GM12891 (cell line): ENCODE results near the gene ANO10.
"Not testable (repeated sequence)": the region's sequence is repeated elsewhere in the genome, so short reads cannot be mapped to it uniquely, and the experiment has no call there.

ENCODE experiments used
- DNase-seq: peaks from one replicate; pipeline ENCODE4 v3.0.0; 2011; ENCODE audit warnings: low spot score; ENCODE audit not compliant: insufficient read length
- FAIRE-seq: peaks from 2 replicates; lab custom pipeline; 2011; peaks lifted over from hg19 to GRCh38; lab: Jason Lieb, UNC
- PAX5 ChIP-seq: IDR thresholded peaks from 2 replicates; pipeline ENCODE4 v1.6.1; 2011; ENCODE audit warnings: low read length, moderate library complexity, mild to moderate bottlenecking; ENCODE audit not compliant: insufficient read depth, severe bottlenecking
- POLR2A ChIP-seq: IDR thresholded peaks from 2 replicates; pipeline ENCODE4 v1.6.1; 2011; ENCODE audit warnings: low read depth, low read length, control low read depth
- POLR2AphosphoS5 ChIP-seq: IDR thresholded peaks from 2 replicates; pipeline ENCODE4 v1.6.1; 2011; ENCODE audit warnings: low read depth, low read length, control low read depth
- POU2F2 ChIP-seq: IDR thresholded peaks from 2 replicates; pipeline ENCODE4 v1.6.1; 2011; ENCODE audit warnings: low read depth, mild to moderate bottlenecking, control low read depth, low read length, moderate library complexity
- SPI1 ChIP-seq: IDR thresholded peaks from 2 replicates; pipeline ENCODE4 v1.6.1; 2011; ENCODE audit warnings: low read depth, low read length, control low read depth
- TAF1 ChIP-seq: IDR thresholded peaks from 2 replicates; pipeline ENCODE4 v1.6.1; 2011; ENCODE audit warnings: low read depth, low read length, control low read depth

Gene ANO10

GRCh38 chr3:43361077-43361476 is 260.7 kb downstream of the ANO10 start:
- TF ChIP-seq PAX5: no peak
- TF ChIP-seq POLR2A: no peak
- TF ChIP-seq TAF1: no peak
- no peak for TF ChIP-seq POU2F2
- no peak for TF ChIP-seq POLR2AphosphoS5
- TF ChIP-seq SPI1: no peak
- FAIRE-seq (no peak), DNase-seq (no peak)

DNA sequence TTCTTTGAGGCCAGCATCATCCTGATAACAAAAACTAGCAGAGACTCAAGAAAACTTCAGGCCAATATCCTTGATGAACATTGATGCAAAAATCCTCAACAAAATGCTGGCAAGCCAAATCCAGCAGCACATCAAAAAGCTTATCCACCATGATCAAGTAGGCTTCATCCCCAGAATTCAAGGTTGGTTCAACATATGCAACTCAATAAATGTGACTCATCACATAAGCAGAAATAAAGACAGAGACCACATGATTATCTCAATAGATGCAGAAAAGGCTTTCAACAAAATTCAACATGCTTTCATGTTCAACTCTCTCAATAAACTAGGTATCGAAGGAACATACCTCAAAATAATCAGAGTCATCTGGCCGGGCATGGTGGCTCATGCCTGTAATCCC is 265.8 kb downstream of the ANO10 start:
- FAIRE-seq, DNase-seq: not testable (repeated sequence)

DNA sequence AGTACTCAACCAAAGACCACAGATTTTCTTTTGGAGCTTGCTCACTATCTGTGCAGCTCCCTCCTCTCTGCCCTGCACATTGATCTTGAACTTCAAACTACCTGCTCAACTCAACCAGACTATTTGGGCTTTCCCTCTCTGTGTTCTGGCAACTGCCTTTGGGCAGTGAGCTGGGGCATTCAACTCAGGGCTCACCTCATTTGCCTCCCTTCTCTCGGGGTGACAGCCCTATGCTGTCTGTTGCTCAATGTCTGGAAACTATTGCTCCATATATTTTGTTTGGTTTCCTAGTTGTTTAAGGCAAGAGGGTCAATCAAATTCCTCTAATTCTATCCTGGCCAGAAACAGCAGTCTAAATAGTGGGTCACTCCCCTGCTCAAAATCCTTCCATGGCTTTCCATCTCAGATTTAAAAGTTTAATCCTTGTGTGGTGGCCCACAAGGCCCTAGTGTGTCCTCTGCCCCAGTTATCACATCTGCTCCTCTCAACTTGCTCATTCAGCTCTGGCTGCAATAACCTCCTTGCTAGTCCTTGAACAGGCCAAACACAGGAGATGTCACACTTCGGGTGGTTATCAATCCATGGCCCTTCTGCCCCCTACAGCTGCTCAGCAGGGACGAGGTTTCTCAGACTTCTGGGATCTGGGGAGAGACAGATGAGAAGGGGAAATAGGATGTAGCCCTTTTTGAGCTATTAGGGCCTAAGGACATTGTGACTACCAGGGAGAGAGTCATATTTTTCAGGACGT is 267.7 kb downstream of the ANO10 start:
- TF ChIP-seq TAF1 (no peak), PAX5 (no peak), POLR2AphosphoS5 (no peak), POLR2A (no peak), POU2F2 (no peak), SPI1 (no peak)
- FAIRE-seq: no peak

GRCh38 chr3:43353393-43353792 is 268.4 kb downstream of the ANO10 start:
- no peak for FAIRE-seq
- TF ChIP-seq POLR2AphosphoS5: no peak
- TF ChIP-seq PAX5: no peak
- TF ChIP-seq POLR2A: no peak
- TF ChIP-seq POU2F2: no peak

More for the DNA sequence above, 267.7 kb downstream of the ANO10 start:
- no peak for DNase-seq

GRCh38 chr3:43349716-43350115 is 272.1 kb downstream of the ANO10 start:
- no peak for TF ChIP-seq POU2F2
- no peak for TF ChIP-seq POLR2A
- TF ChIP-seq SPI1: no peak
- no peak for TF ChIP-seq TAF1
- TF ChIP-seq PAX5: no peak
- DNase-seq (no peak), FAIRE-seq (no peak)

More at GRCh38 chr3:43353393-43353792, 268.4 kb downstream of the ANO10 start:
- DNase-seq: no peak

GRCh38 chr3:43348852-43349574 is 272.8 kb downstream of the ANO10 start:
- DNase-seq (no peak), FAIRE-seq (no peak)
- TF ChIP-seq POU2F2: no peak
- no peak for TF ChIP-seq PAX5
- no peak for TF ChIP-seq TAF1
- no peak for TF ChIP-seq SPI1
- no peak for TF ChIP-seq POLR2AphosphoS5
- TF ChIP-seq POLR2A: no peak

- DNase-seq (no peak), FAIRE-seq (no peak)
- TF ChIP-seq POLR2AphosphoS5 (no peak), POU2F2 (no peak), PAX5 (no peak), SPI1 (no peak)
Observed at GRCh38 chr3:43348350-43348749, 273.5 kb downstream of the ANO10 start.

- DNase-seq: no peak
- FAIRE-seq: no peak
- TF ChIP-seq TAF1: no peak
- no peak for TF ChIP-seq SPI1
- TF ChIP-seq PAX5: no peak
- TF ChIP-seq POU2F2: no peak
- TF ChIP-seq POLR2A: no peak
- TF ChIP-seq POLR2AphosphoS5: no peak
Observed at GRCh38 chr3:43347774-43348173, 274.0 kb downstream of the ANO10 start.

- no peak for FAIRE-seq
Observed at GRCh38 chr3:43346978-43347749, 274.6 kb downstream of the ANO10 start.

More at GRCh38 chr3:43346978-43347749, 274.6 kb downstream of the ANO10 start:
- no peak for DNase-seq
- TF ChIP-seq SPI1 (no peak), TAF1 (no peak), POLR2A (no peak), PAX5 (no peak), POU2F2 (no peak), POLR2AphosphoS5 (no peak)
